PFSK-1 (cell line): ENCODE measurements around the gene TLX2.

Experiments used
- POLR2AphosphoS5 ChIP-seq: IDR thresholded peaks from 2 replicates; pipeline ENCODE4 v1.6.1; 2012; ENCODE audit warnings: low read depth, mild to moderate bottlenecking, control low read depth, low read length, moderate library complexity
- SIN3A ChIP-seq: IDR thresholded peaks from 2 replicates; pipeline ENCODE4 v1.6.1; 2012; ENCODE audit warnings: mild to moderate bottlenecking, low read length, moderate library complexity, borderline replicate concordance; ENCODE audit not compliant: insufficient read depth
- TF ChIP-seq, protein P1 (sequence below), 2 experiments: IDR thresholded peaks; 2 replicates each; pipeline versions ENCODE4 v1.6.1 to v1.8.0; 2011 to 2012; ENCODE audit warnings: low read depth in 2 of 2, low read length in 2 of 2, control low read depth in 1 of 2, inconsistent platforms in 1 of 2, mild to moderate bottlenecking in 1 of 2, moderate library complexity in 1 of 2; ENCODE audit not compliant: insufficient read depth in 1 of 2

- TF ChIP-seq POLR2AphosphoS5 = no peak
- no peak for TF ChIP-seq SIN3A
- TF ChIP-seq, protein P1, sequence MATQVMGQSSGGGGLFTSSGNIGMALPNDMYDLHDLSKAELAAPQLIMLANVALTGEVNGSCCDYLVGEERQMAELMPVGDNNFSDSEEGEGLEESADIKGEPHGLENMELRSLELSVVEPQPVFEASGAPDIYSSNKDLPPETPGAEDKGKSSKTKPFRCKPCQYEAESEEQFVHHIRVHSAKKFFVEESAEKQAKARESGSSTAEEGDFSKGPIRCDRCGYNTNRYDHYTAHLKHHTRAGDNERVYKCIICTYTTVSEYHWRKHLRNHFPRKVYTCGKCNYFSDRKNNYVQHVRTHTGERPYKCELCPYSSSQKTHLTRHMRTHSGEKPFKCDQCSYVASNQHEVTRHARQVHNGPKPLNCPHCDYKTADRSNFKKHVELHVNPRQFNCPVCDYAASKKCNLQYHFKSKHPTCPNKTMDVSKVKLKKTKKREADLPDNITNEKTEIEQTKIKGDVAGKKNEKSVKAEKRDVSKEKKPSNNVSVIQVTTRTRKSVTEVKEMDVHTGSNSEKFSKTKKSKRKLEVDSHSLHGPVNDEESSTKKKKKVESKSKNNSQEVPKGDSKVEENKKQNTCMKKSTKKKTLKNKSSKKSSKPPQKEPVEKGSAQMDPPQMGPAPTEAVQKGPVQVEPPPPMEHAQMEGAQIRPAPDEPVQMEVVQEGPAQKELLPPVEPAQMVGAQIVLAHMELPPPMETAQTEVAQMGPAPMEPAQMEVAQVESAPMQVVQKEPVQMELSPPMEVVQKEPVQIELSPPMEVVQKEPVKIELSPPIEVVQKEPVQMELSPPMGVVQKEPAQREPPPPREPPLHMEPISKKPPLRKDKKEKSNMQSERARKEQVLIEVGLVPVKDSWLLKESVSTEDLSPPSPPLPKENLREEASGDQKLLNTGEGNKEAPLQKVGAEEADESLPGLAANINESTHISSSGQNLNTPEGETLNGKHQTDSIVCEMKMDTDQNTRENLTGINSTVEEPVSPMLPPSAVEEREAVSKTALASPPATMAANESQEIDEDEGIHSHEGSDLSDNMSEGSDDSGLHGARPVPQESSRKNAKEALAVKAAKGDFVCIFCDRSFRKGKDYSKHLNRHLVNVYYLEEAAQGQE (IDR thresholded peaks at IDR 0.05; ENCODE audit: insufficient read depth in 1 of 2, low read depth in 2 of 2, low read length in 2 of 2) = no peak
Measured at GRCh38 chr2:74542978-74543377, 28.7 kb downstream of the TLX2 start.
